WTC11 (cell line): ENCODE results near the gene OFD1. TPM values are rescaled to one million over a fixed set of nuclear protein-coding genes. Genes with fewer than 3 reads are reported as not detected.
A peak's percentile ranks its signal among the peaks of the same experiment; 100 is the strongest.

Experiments used
- ATAC-seq: fragments of 200-7000 bp; cut with Tn5 transposase; 2 replicates; pipeline ENCODE4 v1.10.0; 2021; ENCODE audit warnings: mild to moderate bottlenecking, moderate library complexity
- CTCF ChIA-PET: fragments of 300-600 bp; sonication (Branson Sonifier 250); formaldehyde crosslinking; loops from one replicate; lab custom pipeline; 2021; ENCODE audit warnings: antibody characterized with exemption; lab: Charles Lee
- POLR2A ChIA-PET: fragments of 350-600 bp; sonication (Branson Sonifier 250); formaldehyde crosslinking; loops from one replicate; lab custom pipeline; 2021; ENCODE audit warnings: antibody characterized with exemption; lab: Charles Lee
- DNase-seq: peaks from one replicate; pipeline ENCODE4 v3.0.0; 2021; ENCODE audit warnings: low spot score
- H3K27ac Mint-ChIP-seq: 2 replicates; pipeline ENCODE4 v1.8.0; 2021; ENCODE audit warnings: mixed read lengths
- H3K27me3 Mint-ChIP-seq: 2 replicates; pipeline ENCODE4 v1.8.0; 2021; ENCODE audit warnings: low read depth, mild to moderate bottlenecking, moderate library complexity, mixed read lengths
- H3K36me3 Mint-ChIP-seq: 2 replicates; pipeline ENCODE4 v1.8.0; 2021; ENCODE audit warnings: mixed read lengths
- H3K4me1 Mint-ChIP-seq: 2 replicates; pipeline ENCODE4 v1.8.0; 2022; ENCODE audit warnings: mixed read lengths
- H3K4me3 Mint-ChIP-seq: 2 replicates; pipeline ENCODE4 v1.8.0; 2021; ENCODE audit warnings: mild to moderate bottlenecking, moderate library complexity, mixed read lengths
- H3K9me3 Mint-ChIP-seq: 2 replicates; pipeline ENCODE4 v1.8.0; 2021; ENCODE audit warnings: mixed read lengths
- ARID4B ChIP-seq: sonication (generic); formaldehyde crosslinking; IDR thresholded peaks from 2 replicates; pipeline ENCODE4 v1.8.0; 2023; ENCODE audit warnings: missing genetic modification reagents, mild to moderate bottlenecking, borderline replicate concordance
- ATF1 ChIP-seq: sonication (generic); formaldehyde crosslinking; IDR thresholded peaks from 2 replicates; pipeline ENCODE4 v1.8.1; 2023; ENCODE audit warnings: mild to moderate bottlenecking, moderate library complexity, missing genetic modification reagents
- ATF6 ChIP-seq: sonication (generic); formaldehyde crosslinking; IDR thresholded peaks from 2 replicates; pipeline ENCODE4 v1.8.1; 2023; ENCODE audit warnings: mild to moderate bottlenecking, missing genetic modification reagents
- FOXK1 ChIP-seq: sonication (generic); formaldehyde crosslinking; IDR thresholded peaks from 2 replicates; pipeline ENCODE4 v1.8.0; 2022; ENCODE audit warnings: mild to moderate bottlenecking, moderate library complexity, missing genetic modification reagents
- GABPB1 ChIP-seq: sonication (generic); formaldehyde crosslinking; IDR thresholded peaks from 2 replicates; pipeline ENCODE4 v1.8.1; 2023; ENCODE audit warnings: mild to moderate bottlenecking, missing genetic modification reagents
- JUN ChIP-seq: sonication (generic); formaldehyde crosslinking; IDR thresholded peaks from 2 replicates; pipeline ENCODE4 v1.8.0; 2023; ENCODE audit warnings: mild to moderate bottlenecking, missing genetic modification reagents
- MXD4 ChIP-seq: fragments of 250-450 bp; sonication (Bioruptor Pico); IDR thresholded peaks from 2 replicates; pipeline ENCODE4 v1.8.0; 2021; ENCODE audit warnings: mild to moderate bottlenecking, moderate library complexity, borderline replicate concordance
- NR1H2 ChIP-seq: sonication (generic); formaldehyde crosslinking; IDR thresholded peaks from 2 replicates; pipeline ENCODE4 v1.9.0; 2021; ENCODE audit warnings: mild to moderate bottlenecking, moderate library complexity, missing genetic modification reagents
- NR2C2 ChIP-seq: sonication (generic); formaldehyde crosslinking; IDR thresholded peaks from 2 replicates; pipeline ENCODE4 v1.8.0; 2022; ENCODE audit warnings: mild to moderate bottlenecking, missing genetic modification reagents
- NR3C1 ChIP-seq: sonication (generic); formaldehyde crosslinking; conservative IDR thresholded peaks from 2 replicates; pipeline ENCODE4 v1.8.1; 2023; ENCODE audit warnings: low read depth, mild to moderate bottlenecking, missing genetic modification reagents
- PRDM15 ChIP-seq: sonication (generic); formaldehyde crosslinking; IDR thresholded peaks from 2 replicates; pipeline ENCODE4 v1.8.0; 2022; ENCODE audit warnings: missing genetic modification reagents
- ZBTB21 ChIP-seq: sonication (generic); formaldehyde crosslinking; IDR thresholded peaks from 2 replicates; pipeline ENCODE4 v1.8.1; 2023; ENCODE audit warnings: mild to moderate bottlenecking, missing genetic modification reagents, borderline replicate concordance
- ZMAT4 ChIP-seq: fragments of 250-450 bp; sonication (Bioruptor Pico); IDR thresholded peaks from 2 replicates; pipeline ENCODE4 v1.9.0; 2021; ENCODE audit warnings: mild to moderate bottlenecking
- ZNF232 ChIP-seq: sonication (generic); formaldehyde crosslinking; IDR thresholded peaks from 2 replicates; pipeline ENCODE4 v1.8.0; 2022; ENCODE audit warnings: mild to moderate bottlenecking, missing genetic modification reagents
- ZNF423 ChIP-seq: fragments of 250-450 bp; sonication (Bioruptor Pico); IDR thresholded peaks from 2 replicates; pipeline ENCODE4 v2.1.2; 2022; ENCODE audit warnings: mild to moderate bottlenecking, moderate library complexity
- total RNA-seq: library from RNA; stranded (reverse); gene quantifications from 3 replicates; pipeline ENCODE4 v1.2.3, GENCODE V29; 2021

Gene OFD1
- total RNA-seq, 1 experiment from 2014 or later: 23.4 TPM

GRCh38 chrX:13761606-13762414, 27.3 kb downstream of the OFD1 start:
- no peak for TF ChIP-seq ATF6
- TF ChIP-seq ZNF423: no peak
- no peak for TF ChIP-seq ZMAT4 (CRISPR knock-in tag)
- no peak for TF ChIP-seq NR1H2 (CRISPR knock-in tag)
- no peak for TF ChIP-seq ZBTB21 (CRISPR knock-in tag)
- no peak for TF ChIP-seq FOXK1 (CRISPR knock-in tag)
- no peak for TF ChIP-seq NR3C1 (CRISPR knock-in tag)
- TF ChIP-seq ARID4B (CRISPR knock-in tag): no peak
- TF ChIP-seq MXD4 (CRISPR knock-in tag): no peak
- TF ChIP-seq ATF1 (CRISPR knock-in tag): no peak
- H3K9me3 Mint-ChIP-seq: no peaks in the 10 kb centered on the region
- ATAC-seq (peak; percentile 83), DNase-seq (peak; percentile 16)
- peaks cover 36% of the 10 kb centered on the region for H3K36me3 Mint-ChIP-seq
- peaks cover 47% of the 10 kb centered on the region for H3K4me1 Mint-ChIP-seq
- peak overlapping the region; percentile 41; the same call in 1 of the 2 replicates for H3K27ac Mint-ChIP-seq
- peak overlapping the region; percentile 20 for H3K4me3 Mint-ChIP-seq
- ChIA-PET POLR2A (interaction anchor here (0.6 kb wide), 2 partner anchors 13 to 971 kb away, joined by 4 to 8 read pairs; no protein-coding TSS in a partner anchor), CTCF (interaction anchor here (0.6 to 2.0 kb wide), 8 partner anchors 12 to 548 kb away, joined by 3 to 9 read pairs (median 5); partner anchors contain the start of genes GEMIN8, OFD1 and TRAPPC2)
- no peaks in the 10 kb centered on the region for H3K27me3 Mint-ChIP-seq

- DNase-seq (no peak), ATAC-seq (no peak)
- H3K27ac Mint-ChIP-seq: peak overlapping the region; percentile 74
- H3K36me3 Mint-ChIP-seq: peaks cover 38% of the 10 kb centered on the region
- no peaks in the 10 kb centered on the region for H3K9me3 Mint-ChIP-seq
- POLR2A ChIA-PET: no interaction called here
- H3K4me3 Mint-ChIP-seq: no peak overlapping the region
- no peaks in the 10 kb centered on the region for H3K27me3 Mint-ChIP-seq
- peaks cover 44% of the 10 kb centered on the region for H3K4me1 Mint-ChIP-seq
- no peak for TF ChIP-seq PRDM15
- TF ChIP-seq ZMAT4 (CRISPR knock-in tag): no peak
- no peak for TF ChIP-seq NR2C2 (CRISPR knock-in tag)
- TF ChIP-seq GABPB1 (CRISPR knock-in tag): no peak
- TF ChIP-seq JUN: no peak
- no peak for TF ChIP-seq ZNF232 (CRISPR knock-in tag)
- CTCF ChIA-PET: interaction anchor here (0.5 to 1.8 kb wide), 2 partner anchors 16 to 49 kb away, joined by 4 to 10 read pairs; no protein-coding TSS in a partner anchor
These were observed 28.9 kb downstream of the OFD1 start for GRCh38 chrX:13763489-13763888.
